GM12892 (cell line): ENCODE results near the gene WDR45B.

Experiments
- POLR2A ChIP-seq: IDR thresholded peaks from 2 replicates; pipeline ENCODE4 v1.6.1; 2011; ENCODE audit warnings: low read depth, low read length, control low read depth
- POLR2AphosphoS5 ChIP-seq: IDR thresholded peaks from 2 replicates; pipeline ENCODE4 v1.6.1; 2011; ENCODE audit warnings: low read depth, low read length, control low read depth

GRCh38 chr17:82623707-82624106 is 24.5 kb downstream of the WDR45B start:
- TF ChIP-seq POLR2A: no peak
- no peak for TF ChIP-seq POLR2AphosphoS5
